Measurements from ENCODE around the gene IRS2.

IRS2 gene

GRCh38 chr13:109719962-109720646 lies 66.3 kb downstream of the IRS2 start:
- Histone ChIP-seq H3K27me3 (ENCODE audit: control insufficient read depth in 1 of 2, insufficient read depth in 2 of 2, low read length in 2 of 2) (no peaks in the 10 kb centered on the region), H3K27ac (ENCODE audit: low read length) (no peak overlapping the region), H3K9ac (ENCODE audit: low read length in 2 of 2) (no peak overlapping the region), H3K36me3 (ENCODE audit: control insufficient read depth in 2 of 2, insufficient read depth in 2 of 2, low read length in 2 of 2) (no peaks in the 10 kb centered on the region), H3K4me1 (ENCODE audit: control insufficient read depth, insufficient read depth, low read length) (no peaks in the 10 kb centered on the region), H3K9me3 (ENCODE audit: control insufficient read depth in 2 of 2, low read length in 2 of 2) (no peaks in the 10 kb centered on the region), H3K4me3 (ENCODE audit: low read length in 2 of 2) (no peak overlapping the region)

GRCh38 chr13:109718726-109719125 lies 67.7 kb downstream of the IRS2 start:
- Histone ChIP-seq H3K4me1 (ENCODE audit: control insufficient read depth, insufficient read depth, low read length) (no peaks in the 10 kb centered on the region), H3K9me3 (ENCODE audit: control insufficient read depth in 2 of 2, low read length in 2 of 2) (no peaks in the 10 kb centered on the region), H3K36me3 (ENCODE audit: control insufficient read depth in 2 of 2, insufficient read depth in 2 of 2, low read length in 2 of 2) (no peaks in the 10 kb centered on the region), H3K27me3 (ENCODE audit: control insufficient read depth in 1 of 2, insufficient read depth in 2 of 2, low read length in 2 of 2) (no peaks in the 10 kb centered on the region), H3K27ac (ENCODE audit: low read length) (no peak overlapping the region), H3K9ac (ENCODE audit: low read length in 2 of 2) (no peak overlapping the region), H3K4me3 (ENCODE audit: low read length in 2 of 2) (no peak overlapping the region)

GRCh38 chr13:109717686-109718085 lies 68.7 kb downstream of the IRS2 start:
- Histone ChIP-seq H3K9ac (ENCODE audit: low read length in 2 of 2) (no peak overlapping the region), H3K27ac (ENCODE audit: low read length) (no peak overlapping the region), H3K9me3 (ENCODE audit: control insufficient read depth in 2 of 2, low read length in 2 of 2) (no peaks in the 10 kb centered on the region)

DNA sequence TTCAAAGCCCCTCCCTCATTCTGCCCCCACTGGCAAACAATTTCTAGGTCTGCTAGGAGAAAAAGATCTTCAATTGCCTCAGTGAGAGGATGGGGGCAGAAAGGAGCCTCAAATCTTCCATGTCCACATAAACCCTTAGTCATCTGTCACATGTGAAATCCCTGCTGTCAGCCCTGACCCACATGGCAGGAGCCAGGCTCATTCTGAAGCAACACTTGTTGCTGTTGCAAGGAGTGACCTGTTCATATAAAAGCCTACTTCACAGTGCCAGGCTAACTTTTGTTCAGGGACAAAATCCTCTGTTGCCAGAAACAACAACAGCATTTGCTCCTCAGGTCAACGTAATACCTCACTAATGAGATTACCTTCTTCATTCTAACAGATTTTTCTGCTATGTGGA lies 70.5 kb downstream of the IRS2 start:
- Histone ChIP-seq H3K9ac (ENCODE audit: low read length in 2 of 2) (no peak overlapping the region), H3K27ac (ENCODE audit: low read length) (no peak overlapping the region), H3K9me3 (ENCODE audit: control insufficient read depth in 2 of 2, low read length in 2 of 2) (no peaks in the 10 kb centered on the region), H3K36me3 (ENCODE audit: control insufficient read depth in 2 of 2, insufficient read depth in 2 of 2, low read length in 2 of 2) (no peaks in the 10 kb centered on the region), H3K27me3 (ENCODE audit: control insufficient read depth in 1 of 2, insufficient read depth in 2 of 2, low read length in 2 of 2) (no peaks in the 10 kb centered on the region), H3K4me3 (ENCODE audit: low read length in 2 of 2) (no peak overlapping the region), H3K4me1 (ENCODE audit: control insufficient read depth, insufficient read depth, low read length) (no peaks in the 10 kb centered on the region)

More at GRCh38 chr13:109717686-109718085, 68.7 kb downstream of the IRS2 start:
- no peaks in the 10 kb centered on the region for H3K27me3 ChIP-seq (ENCODE audit: control insufficient read depth in 1 of 2, insufficient read depth in 2 of 2, low read length in 2 of 2)
- H3K4me3 ChIP-seq (ENCODE audit: low read length in 2 of 2): no peak overlapping the region
- no peaks in the 10 kb centered on the region for H3K4me1 ChIP-seq (ENCODE audit: control insufficient read depth, insufficient read depth, low read length)
- no peaks in the 10 kb centered on the region for H3K36me3 ChIP-seq (ENCODE audit: control insufficient read depth in 2 of 2, insufficient read depth in 2 of 2, low read length in 2 of 2)

DNA sequence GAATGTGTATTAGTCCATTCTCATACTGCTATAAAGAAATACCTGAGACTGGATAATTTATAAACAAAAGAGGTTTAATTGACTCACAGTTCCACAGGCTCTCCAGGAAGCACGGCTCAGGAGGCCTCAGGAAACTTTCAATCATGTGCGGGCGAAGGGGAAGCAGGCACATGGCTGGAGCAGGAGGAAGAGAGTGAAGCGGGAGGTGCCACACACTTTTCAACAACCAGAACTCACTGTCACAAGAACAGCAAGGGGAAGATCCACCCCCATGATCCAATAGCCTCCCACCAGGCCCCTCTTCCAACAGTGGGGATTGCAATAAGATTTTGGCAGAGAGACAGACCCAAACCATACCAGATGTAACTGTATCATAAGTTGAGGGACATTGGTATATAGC lies 72.7 kb downstream of the IRS2 start:
- Histone ChIP-seq H3K36me3 (ENCODE audit: control insufficient read depth in 2 of 2, insufficient read depth in 2 of 2, low read length in 2 of 2) (no peaks in the 10 kb centered on the region), H3K4me3 (ENCODE audit: low read length in 2 of 2) (no peak overlapping the region), H3K27me3 (ENCODE audit: control insufficient read depth in 1 of 2, insufficient read depth in 2 of 2, low read length in 2 of 2) (no peaks in the 10 kb centered on the region), H3K27ac (ENCODE audit: low read length) (no peak overlapping the region), H3K4me1 (ENCODE audit: control insufficient read depth, insufficient read depth, low read length) (no peaks in the 10 kb centered on the region), H3K9ac (ENCODE audit: low read length in 2 of 2) (no peak overlapping the region), H3K9me3 (ENCODE audit: control insufficient read depth in 2 of 2, low read length in 2 of 2) (no peaks in the 10 kb centered on the region)

GRCh38 chr13:109712124-109712722 lies 74.2 kb downstream of the IRS2 start:
- Histone ChIP-seq H3K9ac (ENCODE audit: low read length in 2 of 2) (no peak overlapping the region), H3K36me3 (ENCODE audit: control insufficient read depth in 2 of 2, insufficient read depth in 2 of 2, low read length in 2 of 2) (no peaks in the 10 kb centered on the region), H3K27me3 (ENCODE audit: control insufficient read depth in 1 of 2, insufficient read depth in 2 of 2, low read length in 2 of 2) (no peaks in the 10 kb centered on the region), H3K27ac (ENCODE audit: low read length) (no peak overlapping the region), H3K4me1 (ENCODE audit: control insufficient read depth, insufficient read depth, low read length) (no peaks in the 10 kb centered on the region), H3K4me3 (ENCODE audit: low read length in 2 of 2) (no peak overlapping the region), H3K9me3 (ENCODE audit: control insufficient read depth in 2 of 2, low read length in 2 of 2) (no peaks in the 10 kb centered on the region)

GRCh38 chr13:109707742-109708617 lies 78.4 kb downstream of the IRS2 start:
- Histone ChIP-seq H3K9ac (ENCODE audit: low read length in 2 of 2) (no peak overlapping the region), H3K4me1 (ENCODE audit: control insufficient read depth, insufficient read depth, low read length) (no peaks in the 10 kb centered on the region), H3K4me3 (ENCODE audit: low read length in 2 of 2) (no peak overlapping the region), H3K36me3 (ENCODE audit: control insufficient read depth in 2 of 2, insufficient read depth in 2 of 2, low read length in 2 of 2) (no peaks in the 10 kb centered on the region), H3K27me3 (ENCODE audit: control insufficient read depth in 1 of 2, insufficient read depth in 2 of 2, low read length in 2 of 2) (no peaks in the 10 kb centered on the region), H3K27ac (ENCODE audit: low read length) (no peak overlapping the region), H3K9me3 (ENCODE audit: control insufficient read depth in 2 of 2, low read length in 2 of 2) (no peaks in the 10 kb centered on the region)

DNA sequence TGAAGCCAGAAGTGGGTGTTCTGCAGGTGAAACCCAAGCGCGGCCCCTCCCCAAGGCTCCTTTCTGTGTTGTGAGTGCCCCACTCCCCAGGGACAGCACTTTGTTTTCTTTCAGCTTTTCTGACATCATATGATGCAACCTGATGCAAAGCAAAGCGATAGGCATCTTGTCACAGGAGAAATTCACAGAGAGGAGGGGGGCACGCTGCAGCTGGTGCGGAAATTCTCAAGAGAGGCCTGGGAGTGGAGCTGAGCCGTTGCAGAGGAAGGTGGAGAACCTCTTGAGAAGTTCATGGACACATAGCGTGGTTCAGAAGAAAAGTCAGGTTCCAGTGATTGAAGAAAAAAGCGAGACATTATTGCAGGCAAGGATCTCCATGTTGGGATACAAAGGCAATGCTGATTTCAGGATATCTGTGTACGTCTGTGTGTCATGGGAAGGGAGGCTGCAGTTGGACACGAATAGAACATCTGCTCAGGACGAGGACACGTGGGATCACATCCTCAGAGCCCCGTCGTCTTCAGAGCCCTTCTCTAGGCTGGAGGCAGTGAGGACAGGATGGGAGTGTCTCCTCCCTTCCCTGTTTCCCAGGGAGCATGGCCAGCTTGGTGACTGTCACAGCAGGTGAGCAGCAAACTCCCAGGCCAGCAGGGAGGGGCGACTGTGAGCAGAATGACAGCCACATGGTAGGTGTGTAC lies 79.2 kb downstream of the IRS2 start:
- no peaks in the 10 kb centered on the region for H3K9me3 ChIP-seq (ENCODE audit: control insufficient read depth in 2 of 2, low read length in 2 of 2)
- H3K4me3 ChIP-seq (ENCODE audit: low read length in 2 of 2): no peak overlapping the region
- no peaks in the 10 kb centered on the region for H3K4me1 ChIP-seq (ENCODE audit: control insufficient read depth, insufficient read depth, low read length)
- no peaks in the 10 kb centered on the region for H3K27me3 ChIP-seq (ENCODE audit: control insufficient read depth in 1 of 2, insufficient read depth in 2 of 2, low read length in 2 of 2)
- H3K36me3 ChIP-seq (ENCODE audit: control insufficient read depth in 2 of 2, insufficient read depth in 2 of 2, low read length in 2 of 2): no peaks in the 10 kb centered on the region
- H3K9ac ChIP-seq (ENCODE audit: low read length in 2 of 2): no peak overlapping the region
- H3K27ac ChIP-seq (ENCODE audit: low read length): no peak overlapping the region

DNA sequence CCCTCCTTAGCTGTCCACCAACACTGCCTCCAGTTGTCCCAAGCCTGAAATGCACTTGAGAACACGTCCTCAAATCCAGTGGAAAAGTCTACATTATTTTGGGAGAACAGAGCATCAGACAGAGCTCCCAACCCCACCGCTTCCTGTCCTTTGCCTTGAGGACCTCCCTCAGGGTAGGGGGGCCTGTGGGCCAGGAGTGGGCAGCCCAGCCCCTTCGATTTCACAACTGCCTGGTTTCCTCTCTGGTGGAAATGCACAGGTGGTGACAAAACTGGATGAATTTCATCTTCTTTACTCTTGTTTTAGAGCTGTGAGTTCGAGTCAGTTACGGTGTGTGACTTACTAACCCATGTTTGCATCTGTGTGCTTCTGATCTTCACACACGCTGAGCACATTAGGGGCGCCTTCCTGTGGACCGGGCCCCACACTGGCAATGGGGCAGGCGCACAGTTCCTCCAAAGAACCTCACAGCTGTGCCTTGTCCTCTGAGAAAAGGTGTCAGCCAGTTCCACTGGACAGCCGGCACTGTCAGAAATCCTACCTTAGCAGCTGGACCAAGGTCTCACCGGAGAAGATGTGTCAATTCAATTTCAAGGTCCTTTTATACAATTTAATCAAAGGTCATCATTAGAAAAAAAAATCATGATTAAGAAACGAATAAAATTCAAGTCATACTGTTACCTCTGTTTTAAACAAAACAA lies 80.2 kb downstream of the IRS2 start:
- Histone ChIP-seq H3K27me3 (ENCODE audit: control insufficient read depth in 1 of 2, insufficient read depth in 2 of 2, low read length in 2 of 2) (no peaks in the 10 kb centered on the region), H3K4me1 (ENCODE audit: control insufficient read depth, insufficient read depth, low read length) (no peaks in the 10 kb centered on the region), H3K27ac (ENCODE audit: low read length) (no peak overlapping the region), H3K4me3 (ENCODE audit: low read length in 2 of 2) (no peak overlapping the region), H3K9ac (ENCODE audit: low read length in 2 of 2) (no peak overlapping the region), H3K36me3 (ENCODE audit: control insufficient read depth in 2 of 2, insufficient read depth in 2 of 2, low read length in 2 of 2) (no peaks in the 10 kb centered on the region), H3K9me3 (ENCODE audit: control insufficient read depth in 2 of 2, low read length in 2 of 2) (no peaks in the 10 kb centered on the region)

Data from stomach smooth muscle (tissue), 2 donors.